Breast epithelium (tissue), 4 donors: ENCODE results near the gene CDC42EP1. TPM values are rescaled to one million over a fixed set of nuclear protein-coding genes. Genes with fewer than 3 reads are reported as not detected.

Source experiments
- DNase-seq, 2 donors: peaks; one replicate each; pipeline ENCODE4 v3.0.0-alpha.2; 2019; ENCODE audit warnings: low spot score in 2 of 2
- H3K27ac ChIP-seq, 2 donors: fragments of 200-600 bp; sonication (generic) in 1 of 2; one replicate each; pipeline ENCODE4 v1.5.1; 2016 to 2019; ENCODE audit warnings: mild to moderate bottlenecking in 1 of 2
- H3K27me3 ChIP-seq, 2 donors: fragments of 200-600 bp; sonication (generic) in 1 of 2; one replicate each; pipeline versions ENCODE4 v1.5.1 to v1.6.0; 2017 to 2019; ENCODE audit warnings: control low read depth in 1 of 2, mild to moderate bottlenecking in 1 of 2
- H3K36me3 ChIP-seq: fragments of 200-600 bp; one replicate; pipeline ENCODE4 v1.5.1; 2019
- H3K4me1 ChIP-seq, 2 donors: fragments of 200-600 bp; sonication (generic); one replicate each; pipeline ENCODE4 v1.5.1; 2016 to 2019; ENCODE audit warnings: control low read depth in 1 of 2
- H3K4me3 ChIP-seq, 3 donors: fragments of 200-600 bp; sonication (generic); 1 replicate in 2 of 3; 2 replicates in 1 of 3; pipeline ENCODE4 v1.5.1; 2016 to 2019; ENCODE audit warnings: mild to moderate bottlenecking in 3 of 3, moderate library complexity in 2 of 3
- H3K9me3 ChIP-seq, 2 donors: fragments of 200-600 bp; sonication (generic) in 1 of 2; one replicate each; pipeline ENCODE4 v1.5.1; 2016 to 2019; ENCODE audit warnings: control low read depth in 1 of 2
- CTCF ChIP-seq, 3 donors: fragments of 450-650 bp; IDR thresholded peaks; one replicate each; pipeline ENCODE4 v1.5.1; 2016 to 2017; ENCODE audit warnings: antibody characterized with exemption in 3 of 3, mild to moderate bottlenecking in 3 of 3, moderate library complexity in 3 of 3
- POLR2A ChIP-seq: fragments of 450-650 bp; IDR thresholded peaks from one replicate; pipeline ENCODE4 v1.6.1; 2016; ENCODE audit warnings: antibody characterized with exemption, mild to moderate bottlenecking, moderate library complexity
- POLR2AphosphoS5 ChIP-seq, 3 donors: sonication (generic); formaldehyde crosslinking; IDR thresholded peaks; one replicate each; pipeline ENCODE4 v1.6.1; 2017; ENCODE audit warnings: antibody characterized with exemption in 3 of 3
- intact Hi-C: fragments of 100-400 bp; cut with DNase I; formaldehyde crosslinking; loops from one replicate; pipeline ENCODE4 v1.15.1; 2023; ENCODE audit warnings: low total_unique reads
- total RNA-seq, 3 donors: library from RNA; depleted of rRNA; stranded (reverse); fragments of >200 nt; gene quantifications; one replicate each; pipeline ENCODE4 v1.1.0, GENCODE V29; 2016

The CDC42EP1 gene
- total RNA-seq, 3 donors from 2014 or later = 13.8 to 43.0 (median 29.8) TPM

- H3K36me3 ChIP-seq = no peaks in the 10 kb centered on the region
- DNase-seq = no peak
- no peaks in the 10 kb centered on the region for H3K9me3 ChIP-seq
- H3K4me1 ChIP-seq = peaks cover 7 to 36% of the 10 kb centered on the region in 2 donors
- H3K27me3 ChIP-seq = no peaks in the 10 kb centered on the region
- no peak for TF ChIP-seq CTCF (IDR thresholded peaks at IDR 0.05)
- TF ChIP-seq POLR2AphosphoS5 (IDR thresholded peaks at IDR 0.05) = no peak
- TF ChIP-seq POLR2A = no peak
- peak overlapping the region in 1 of 3 donors; percentile 17 for H3K4me3 ChIP-seq
- H3K27ac ChIP-seq = peak overlapping the region; percentile 80 to 99
- intact Hi-C loops = no loop called here
These were observed 5.5 kb downstream of the CDC42EP1 start for GRCh38 chr22:37565830-37566229.

DNA sequence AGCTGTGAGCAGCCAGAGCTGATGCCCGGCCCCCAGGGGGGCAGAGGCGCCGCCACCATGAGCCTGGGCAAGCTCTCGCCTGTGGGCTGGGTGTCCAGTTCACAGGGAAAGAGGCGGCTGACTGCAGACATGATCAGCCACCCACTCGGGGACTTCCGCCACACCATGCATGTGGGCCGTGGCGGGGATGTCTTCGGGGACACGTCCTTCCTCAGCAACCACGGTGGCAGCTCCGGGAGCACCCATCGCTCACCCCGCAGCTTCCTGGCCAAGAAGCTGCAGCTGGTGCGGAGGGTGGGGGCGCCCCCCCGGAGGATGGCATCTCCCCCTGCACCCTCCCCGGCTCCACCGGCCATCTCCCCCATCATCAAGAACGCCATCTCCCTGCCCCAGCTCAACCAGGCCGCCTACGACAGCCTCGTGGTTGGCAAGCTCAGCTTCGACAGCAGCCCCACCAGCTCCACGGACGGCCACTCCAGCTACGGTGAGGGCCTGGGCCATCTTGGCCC, 6.1 kb downstream of the CDC42EP1 start:
- TF ChIP-seq POLR2AphosphoS5 (IDR thresholded peaks at IDR 0.05) (no peak), POLR2A (no peak), CTCF (IDR thresholded peaks at IDR 0.05) (no peak)
- H3K9me3 ChIP-seq = no peaks in the 10 kb centered on the region
- peak overlapping the region in 1 of 3 donors; percentile 17 for H3K4me3 ChIP-seq
- DNase-seq = no peak
- intact Hi-C loops = no loop called here
- H3K27ac ChIP-seq = peak overlapping the region; percentile 80 to 99
- peaks cover 7 to 36% of the 10 kb centered on the region in 2 donors for H3K4me1 ChIP-seq
- H3K36me3 ChIP-seq = no peaks in the 10 kb centered on the region
- H3K27me3 ChIP-seq = no peaks in the 10 kb centered on the region

- H3K27ac ChIP-seq = peak overlapping the region; percentile 80 to 99
These were observed 6.9 kb downstream of the CDC42EP1 start for GRCh38 chr22:37566903-37567798.

GRCh38 chr22:37568012-37568411, 7.7 kb downstream of the CDC42EP1 start:
- intact Hi-C loops = no loop called here
- TF ChIP-seq POLR2AphosphoS5 (IDR thresholded peaks at IDR 0.05) = no peak
- TF ChIP-seq CTCF (IDR thresholded peaks at IDR 0.05) = no peak
- TF ChIP-seq POLR2A = no peak
- Histone ChIP-seq H3K4me3 (no peak overlapping the region), H3K36me3 (no peaks in the 10 kb centered on the region), H3K9me3 (no peaks in the 10 kb centered on the region), H3K27me3 (no peaks in the 10 kb centered on the region), H3K27ac (no peak overlapping the region), H3K4me1 (peaks cover 3 to 24% of the 10 kb centered on the region in 2 donors)
- DNase-seq = no peak

More at GRCh38 chr22:37566903-37567798, 6.9 kb downstream of the CDC42EP1 start:
- Histone ChIP-seq H3K9me3 (no peaks in the 10 kb centered on the region), H3K4me1 (peaks cover 6 to 33% of the 10 kb centered on the region in 2 donors), H3K4me3 (peak overlapping the region in 1 of 3 donors; percentile 17), H3K27me3 (no peaks in the 10 kb centered on the region), H3K36me3 (no peaks in the 10 kb centered on the region)
- TF ChIP-seq POLR2AphosphoS5 (IDR thresholded peaks at IDR 0.05) = peak; percentile 61 to 83 (median 70)
- no peak for TF ChIP-seq POLR2A
- TF ChIP-seq CTCF (IDR thresholded peaks at IDR 0.05) = peak; percentile 98 to 99 (median 98)
- DNase-seq = peak; percentile 90 to 92
- intact Hi-C loops = no loop called here

DNA sequence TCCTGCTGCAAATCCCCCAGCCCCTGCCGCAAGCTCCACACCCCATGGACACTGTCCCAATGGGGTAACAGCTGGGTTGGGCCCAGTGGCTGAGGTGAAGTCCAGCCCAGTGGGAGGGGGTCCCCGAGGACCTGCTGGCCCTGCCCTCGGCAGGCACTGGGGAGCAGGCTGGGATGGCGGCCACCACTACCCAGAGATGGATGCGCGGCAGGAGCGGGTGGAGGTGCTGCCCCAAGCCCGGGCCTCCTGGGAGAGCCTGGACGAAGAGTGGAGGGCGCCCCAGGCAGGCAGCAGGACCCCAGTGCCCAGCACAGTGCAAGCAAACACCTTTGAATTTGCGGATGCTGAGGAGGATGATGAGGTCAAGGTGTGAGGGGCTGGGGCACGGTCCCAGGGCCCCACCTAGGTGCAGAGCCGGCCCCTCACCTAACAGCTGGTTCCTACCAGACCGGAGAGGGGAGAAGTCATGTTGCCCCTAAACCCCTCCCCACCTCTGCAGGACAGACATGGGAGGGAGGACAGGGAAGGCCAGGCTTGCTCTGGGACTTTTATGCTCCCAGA, 8.2 kb downstream of the CDC42EP1 start:
- intact Hi-C loops = no loop called here

More for the DNA sequence above, 8.2 kb downstream of the CDC42EP1 start:
- no peaks in the 10 kb centered on the region for H3K36me3 ChIP-seq
- no peaks in the 10 kb centered on the region for H3K27me3 ChIP-seq
- DNase-seq = no peak
- H3K9me3 ChIP-seq = no peaks in the 10 kb centered on the region
- peak overlapping the region; percentile 65 to 79 for H3K27ac ChIP-seq
- peaks cover 3 to 21% of the 10 kb centered on the region in 2 donors for H3K4me1 ChIP-seq
- no peak overlapping the region for H3K4me3 ChIP-seq
- no peak for TF ChIP-seq POLR2AphosphoS5 (IDR thresholded peaks at IDR 0.05)
- no peak for TF ChIP-seq CTCF (IDR thresholded peaks at IDR 0.05)
- TF ChIP-seq POLR2A = no peak
